DND-41 (cell line): ENCODE data around the gene KRT12.

Source experiments
- EZH2 ChIP-seq: IDR thresholded peaks from 3 replicates; pipeline ENCODE4 v1.6.1; 2012; ENCODE audit warnings: borderline replicate concordance, low read depth, mild to moderate bottlenecking, moderate library complexity, low read length, inconsistent platforms; ENCODE audit not compliant: severe bottlenecking
- TF ChIP-seq, protein P1 (sequence below): IDR thresholded peaks from 2 replicates; pipeline ENCODE4 v1.5.1; 2012; ENCODE audit warnings: borderline replicate concordance, low read length, moderate library complexity, mild to moderate bottlenecking; ENCODE audit not compliant: poor library complexity, severe bottlenecking; ENCODE audit errors: extremely low read depth

DNA sequence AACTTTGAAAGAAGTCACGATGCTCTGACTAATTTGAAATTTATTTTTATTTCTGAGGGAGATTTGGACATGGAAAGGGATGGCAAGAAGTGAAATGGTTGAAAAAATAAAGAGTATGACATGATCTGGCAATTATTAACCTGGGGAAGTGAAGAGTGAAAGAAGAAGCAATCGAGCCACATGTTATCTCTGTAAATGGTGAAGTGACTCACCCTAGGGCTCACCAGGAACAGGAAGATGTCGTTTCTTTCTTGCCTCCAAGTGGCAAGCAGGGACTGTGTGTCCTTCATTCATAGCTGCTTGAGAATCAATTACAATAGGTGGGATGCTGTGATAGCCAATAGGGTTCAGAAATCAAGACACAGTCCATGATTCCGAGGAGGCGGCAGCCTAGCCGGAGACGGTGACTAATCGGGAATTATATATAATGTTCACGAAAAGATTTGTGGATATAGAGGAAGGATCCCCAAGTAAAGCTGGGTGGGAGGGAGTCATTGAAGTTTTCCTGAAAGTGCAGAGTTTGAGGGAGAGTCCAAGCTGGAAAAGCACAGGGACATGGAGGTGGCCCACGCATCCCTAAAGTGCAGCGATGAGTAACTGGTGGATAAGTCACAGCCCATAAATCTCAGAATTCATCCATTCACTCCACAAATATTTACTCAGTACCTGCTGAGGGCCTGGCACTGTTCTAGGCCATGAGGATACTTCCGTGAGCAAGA lies 36.3 kb upstream of the KRT12 start:
- TF ChIP-seq, protein P1, sequence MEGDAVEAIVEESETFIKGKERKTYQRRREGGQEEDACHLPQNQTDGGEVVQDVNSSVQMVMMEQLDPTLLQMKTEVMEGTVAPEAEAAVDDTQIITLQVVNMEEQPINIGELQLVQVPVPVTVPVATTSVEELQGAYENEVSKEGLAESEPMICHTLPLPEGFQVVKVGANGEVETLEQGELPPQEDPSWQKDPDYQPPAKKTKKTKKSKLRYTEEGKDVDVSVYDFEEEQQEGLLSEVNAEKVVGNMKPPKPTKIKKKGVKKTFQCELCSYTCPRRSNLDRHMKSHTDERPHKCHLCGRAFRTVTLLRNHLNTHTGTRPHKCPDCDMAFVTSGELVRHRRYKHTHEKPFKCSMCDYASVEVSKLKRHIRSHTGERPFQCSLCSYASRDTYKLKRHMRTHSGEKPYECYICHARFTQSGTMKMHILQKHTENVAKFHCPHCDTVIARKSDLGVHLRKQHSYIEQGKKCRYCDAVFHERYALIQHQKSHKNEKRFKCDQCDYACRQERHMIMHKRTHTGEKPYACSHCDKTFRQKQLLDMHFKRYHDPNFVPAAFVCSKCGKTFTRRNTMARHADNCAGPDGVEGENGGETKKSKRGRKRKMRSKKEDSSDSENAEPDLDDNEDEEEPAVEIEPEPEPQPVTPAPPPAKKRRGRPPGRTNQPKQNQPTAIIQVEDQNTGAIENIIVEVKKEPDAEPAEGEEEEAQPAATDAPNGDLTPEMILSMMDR: no peak
- TF ChIP-seq EZH2: no peak
